HFFc6 (cell line): Measurements from ENCODE around the gene ZBTB44. TPM values are rescaled to one million over a fixed set of nuclear protein-coding genes. Genes with fewer than 3 reads are reported as not detected.

Source experiments
- DNase-seq: peaks from one replicate; pipeline ENCODE4 v3.0.0-alpha.2; 2018
- H3K27ac Mint-ChIP-seq: 2 replicates; pipeline ENCODE4 v1.8.0; 2020; ENCODE audit warnings: mild to moderate bottlenecking, mixed read lengths
- H3K27me3 Mint-ChIP-seq: 2 replicates; pipeline ENCODE4 v1.8.0; 2021; ENCODE audit warnings: mild to moderate bottlenecking, moderate library complexity, mixed read lengths; ENCODE audit not compliant: insufficient read depth
- H3K36me3 Mint-ChIP-seq: 2 replicates; pipeline ENCODE4 v1.8.0; 2021; ENCODE audit warnings: low read depth, mixed read lengths
- H3K4me1 Mint-ChIP-seq: 2 replicates; pipeline ENCODE4 v1.8.0; 2020; ENCODE audit warnings: low read depth, mixed read lengths
- H3K4me3 Mint-ChIP-seq: 2 replicates; pipeline ENCODE4 v1.8.0; 2020; ENCODE audit warnings: mild to moderate bottlenecking, moderate library complexity, mixed read lengths
- H3K9me3 Mint-ChIP-seq: 2 replicates; pipeline ENCODE4 v1.8.0; 2020; ENCODE audit warnings: mild to moderate bottlenecking, mixed read lengths
- CTCF ChIP-seq: fragments of 200-600 bp; sonication (generic); IDR thresholded peaks from 2 replicates; pipeline ENCODE4 v1.5.0; 2021; ENCODE audit warnings: antibody characterized with exemption, mild to moderate bottlenecking
- total RNA-seq, 6 experiments: library from RNA; stranded (reverse); fragmentation: NEBNext Ultra II Directional; extraction: Animal tissue kit (Norgen Biotek cat#: 25700); gene quantifications; 2 replicates in 1 of 6; 3 replicates in 5 of 6; pipeline ENCODE4 v1.2.3, GENCODE V29; 2021

The ZBTB44 gene
- total RNA-seq, 6 experiments from 2014 or later: 9.4 to 16.5 (median 12.4) TPM

DNA sequence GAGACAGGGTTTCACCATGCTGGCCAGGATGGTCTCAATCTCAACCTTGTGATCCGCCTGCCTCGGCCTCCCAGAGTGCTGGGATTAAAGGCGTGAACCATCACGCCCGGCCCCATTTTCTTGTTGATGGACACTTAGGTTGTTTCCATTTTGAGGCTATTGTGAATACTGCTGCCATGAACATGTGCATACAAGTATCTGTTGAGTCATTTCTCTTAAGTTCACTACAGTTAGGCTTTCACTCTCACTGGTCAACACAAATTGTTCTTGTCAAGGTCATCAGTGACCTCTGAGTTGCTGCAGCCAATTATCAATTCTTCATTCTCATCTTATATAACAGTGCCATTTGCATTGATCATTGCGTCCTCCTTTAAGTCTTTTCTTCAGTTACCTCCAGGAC is 13.0 kb upstream of the ZBTB44 start:
- no peaks in the 10 kb centered on the region for H3K36me3 Mint-ChIP-seq
- peaks cover 9% of the 10 kb centered on the region for H3K27me3 Mint-ChIP-seq
- H3K27ac Mint-ChIP-seq: no peak overlapping the region
- no peak for DNase-seq
- TF ChIP-seq CTCF: no peak
- H3K4me3 Mint-ChIP-seq: no peak overlapping the region
- H3K9me3 Mint-ChIP-seq: no peaks in the 10 kb centered on the region; the same call in 1 of the 2 replicates
- H3K4me1 Mint-ChIP-seq: no peaks in the 10 kb centered on the region

DNA sequence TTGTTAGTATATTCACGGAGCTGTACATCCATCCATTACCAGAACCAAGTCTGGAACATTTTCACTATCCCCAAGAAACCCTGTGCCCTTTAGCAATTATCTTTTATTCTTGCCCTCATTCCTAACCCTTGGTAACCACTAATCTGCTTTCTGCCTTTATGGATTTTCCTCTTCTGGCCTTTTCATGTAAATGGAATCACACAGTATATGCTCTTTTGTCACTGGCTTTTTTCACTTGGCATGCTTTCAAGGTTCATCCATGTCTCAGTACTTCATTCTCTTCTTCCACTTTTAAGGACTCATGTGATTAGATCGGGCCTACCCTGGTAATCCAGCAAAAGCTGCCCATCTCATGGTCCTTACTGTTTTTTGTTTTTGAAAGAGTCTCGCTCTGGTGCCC is 11.0 kb upstream of the ZBTB44 start:
- Mint-ChIP-seq H3K9me3 (peaks cover 15% of the 10 kb centered on the region), H3K27ac (no peak overlapping the region), H3K36me3 (peaks cover 8% of the 10 kb centered on the region; the same call in 1 of the 2 replicates), H3K27me3 (peaks cover 6% of the 10 kb centered on the region), H3K4me1 (no peaks in the 10 kb centered on the region), H3K4me3 (no peak overlapping the region)
- DNase-seq: no peak
- TF ChIP-seq CTCF: no peak

DNA sequence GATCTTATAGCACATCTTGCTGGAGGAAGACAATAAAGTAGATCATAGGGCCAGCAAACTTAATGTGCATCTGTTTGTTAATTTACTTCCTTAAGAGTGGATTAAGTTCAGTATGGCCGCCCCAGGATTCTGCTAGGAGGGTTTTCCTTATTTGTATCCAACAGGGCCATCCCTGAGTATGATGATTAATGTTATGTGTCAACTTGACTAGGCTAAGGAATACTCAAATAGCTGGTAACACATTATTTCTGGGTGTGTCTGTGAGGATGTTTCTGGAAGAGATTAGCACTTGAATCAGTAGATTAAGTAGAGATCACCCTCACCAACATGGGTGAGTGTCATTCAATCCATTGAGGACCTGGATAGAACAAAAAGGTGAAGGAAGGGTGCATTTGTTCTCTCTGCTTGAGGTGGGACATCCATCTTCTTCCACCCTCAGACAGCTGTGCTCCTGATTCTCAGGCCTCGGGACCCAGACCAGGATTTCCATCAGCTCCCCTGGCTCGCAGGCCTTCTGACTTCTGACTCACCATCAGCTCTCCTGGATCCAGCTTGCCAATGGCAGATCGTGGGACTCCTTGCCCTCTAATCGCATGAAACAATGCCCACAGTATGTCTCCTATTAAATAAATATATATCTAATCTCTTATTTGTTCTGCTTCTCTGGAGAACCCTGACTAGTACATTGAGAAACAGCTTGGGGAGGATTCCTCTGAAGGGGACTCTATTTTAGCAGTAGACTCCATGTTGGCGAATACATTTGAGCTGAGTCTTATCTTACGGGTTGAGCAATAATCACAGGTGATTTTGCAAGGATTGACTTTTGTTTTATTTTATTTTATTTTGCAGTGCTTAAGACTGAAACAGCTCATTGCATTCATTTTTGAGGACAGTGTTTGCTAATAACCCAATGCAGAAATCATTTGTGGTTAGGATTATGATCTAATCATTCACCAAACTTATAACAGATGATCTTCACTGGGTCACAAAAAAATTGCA is 9.0 kb upstream of the ZBTB44 start:
- H3K9me3 Mint-ChIP-seq: peaks cover 15% of the 10 kb centered on the region
- H3K27me3 Mint-ChIP-seq: peaks cover 7% of the 10 kb centered on the region
- TF ChIP-seq CTCF: no peak
- DNase-seq: no peak
- H3K27ac Mint-ChIP-seq: no peak overlapping the region
- H3K36me3 Mint-ChIP-seq: peaks cover 8% of the 10 kb centered on the region; the same call in 1 of the 2 replicates
- peaks cover 3% of the 10 kb centered on the region; the same call in 1 of the 2 replicates for H3K4me1 Mint-ChIP-seq
- H3K4me3 Mint-ChIP-seq: no peak overlapping the region

- no peak for DNase-seq
- H3K9me3 Mint-ChIP-seq: peaks cover 15% of the 10 kb centered on the region
- TF ChIP-seq CTCF: no peak
- H3K36me3 Mint-ChIP-seq: peaks cover 8% of the 10 kb centered on the region; the same call in 1 of the 2 replicates
- H3K27ac Mint-ChIP-seq: no peak overlapping the region
- peaks cover 7% of the 10 kb centered on the region for H3K27me3 Mint-ChIP-seq
- peaks cover 6% of the 10 kb centered on the region; the same call in 1 of the 2 replicates for H3K4me1 Mint-ChIP-seq
- H3K4me3 Mint-ChIP-seq: no peak overlapping the region
Observed at GRCh38 chr11:130322126-130322525, 7.4 kb upstream of the ZBTB44 start.

GRCh38 chr11:130318031-130318673 is 3.4 kb upstream of the ZBTB44 start:
- no peak overlapping the region for H3K4me3 Mint-ChIP-seq
- peaks cover 8% of the 10 kb centered on the region; the same call in 1 of the 2 replicates for H3K36me3 Mint-ChIP-seq
- H3K9me3 Mint-ChIP-seq: peaks cover 15% of the 10 kb centered on the region
- peaks cover 8% of the 10 kb centered on the region for H3K27me3 Mint-ChIP-seq
- no peak for DNase-seq
- peaks cover 12% of the 10 kb centered on the region for H3K4me1 Mint-ChIP-seq
- no peak overlapping the region for H3K27ac Mint-ChIP-seq
- no peak for TF ChIP-seq CTCF
